PC-9 (cell line): ENCODE results near the gene DIAPH3.

Source experiments
- CTCF ChIP-seq: fragments of 200-600 bp; sonication (generic); conservative IDR thresholded peaks from 2 replicates; pipeline ENCODE4 v1.6.1; 2017; ENCODE audit warnings: mixed run types, antibody characterized with exemption, mild to moderate bottlenecking, moderate library complexity
- EZH2 ChIP-seq: fragments of 200-600 bp; sonication (generic); IDR thresholded peaks from 2 replicates; pipeline ENCODE4 v1.8.0; 2017; ENCODE audit warnings: antibody characterized with exemption, low read depth

GRCh38 chr13:60163478-60164233, at the start of gene DIAPH3:
- TF ChIP-seq CTCF, result no peak
- TF ChIP-seq EZH2, result no peak
